Renal cortex interstitium (tissue), 11 donors: Measurements from ENCODE around the gene TSPAN11. TPM values are rescaled to one million over a fixed set of nuclear protein-coding genes. Genes with fewer than 3 reads are reported as not detected.
"Not testable (repeated sequence)": the region's sequence is repeated elsewhere in the genome, so short reads cannot be mapped to it uniquely, and the experiment has no call there.

ENCODE experiments used
- DNase-seq, 11 donors: peaks; one replicate each; pipeline ENCODE4 v3.0.0-alpha.2; 2013; ENCODE audit warnings: low read depth in 9 of 11, low spot score in 4 of 11; ENCODE audit errors: extremely low read depth in 1 of 11
- polyA plus RNA-seq, 3 donors: library from polyadenylated mRNA; unstranded; fragments of 120-200 nt; gene quantifications; one replicate each; pipeline ENCODE4 v1.2.1, GENCODE V29; 2013; ENCODE audit not compliant: insufficient read length in 3 of 3

TSPAN11 gene
- polyA plus RNA-seq, 3 donors = 5.0 to 5.7 (median 5.5) TPM

GRCh38 chr12:31007636-31008175 lies 81.2 kb downstream of the TSPAN11 start:
- DNase-seq = no peak

DNA sequence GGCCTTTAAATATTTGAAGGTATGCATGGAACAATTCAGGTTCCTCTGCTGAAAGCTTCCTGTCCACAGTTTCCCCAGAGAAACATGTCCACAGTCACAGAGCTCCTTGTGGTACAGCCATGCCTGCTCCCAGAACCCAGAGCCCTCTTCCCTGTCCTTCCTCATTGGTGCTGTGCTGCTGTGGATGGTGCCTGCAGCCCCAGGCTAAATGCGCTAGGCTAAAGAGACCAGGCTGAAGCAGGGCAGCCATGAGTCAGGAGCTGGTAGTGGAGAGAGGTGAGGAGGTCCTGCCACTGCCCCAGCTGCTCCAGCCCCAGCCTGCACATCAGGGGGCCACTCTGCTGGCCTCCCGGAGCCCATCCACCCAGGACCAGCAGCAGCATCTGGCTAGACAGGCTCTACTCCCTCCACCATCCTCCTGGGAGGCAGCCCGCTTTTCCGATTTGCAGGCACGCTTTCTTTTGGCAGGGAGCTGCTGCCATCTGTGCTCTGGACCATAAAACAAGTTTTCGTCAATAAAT lies 81.8 kb downstream of the TSPAN11 start:
- DNase-seq = no peak

DNA sequence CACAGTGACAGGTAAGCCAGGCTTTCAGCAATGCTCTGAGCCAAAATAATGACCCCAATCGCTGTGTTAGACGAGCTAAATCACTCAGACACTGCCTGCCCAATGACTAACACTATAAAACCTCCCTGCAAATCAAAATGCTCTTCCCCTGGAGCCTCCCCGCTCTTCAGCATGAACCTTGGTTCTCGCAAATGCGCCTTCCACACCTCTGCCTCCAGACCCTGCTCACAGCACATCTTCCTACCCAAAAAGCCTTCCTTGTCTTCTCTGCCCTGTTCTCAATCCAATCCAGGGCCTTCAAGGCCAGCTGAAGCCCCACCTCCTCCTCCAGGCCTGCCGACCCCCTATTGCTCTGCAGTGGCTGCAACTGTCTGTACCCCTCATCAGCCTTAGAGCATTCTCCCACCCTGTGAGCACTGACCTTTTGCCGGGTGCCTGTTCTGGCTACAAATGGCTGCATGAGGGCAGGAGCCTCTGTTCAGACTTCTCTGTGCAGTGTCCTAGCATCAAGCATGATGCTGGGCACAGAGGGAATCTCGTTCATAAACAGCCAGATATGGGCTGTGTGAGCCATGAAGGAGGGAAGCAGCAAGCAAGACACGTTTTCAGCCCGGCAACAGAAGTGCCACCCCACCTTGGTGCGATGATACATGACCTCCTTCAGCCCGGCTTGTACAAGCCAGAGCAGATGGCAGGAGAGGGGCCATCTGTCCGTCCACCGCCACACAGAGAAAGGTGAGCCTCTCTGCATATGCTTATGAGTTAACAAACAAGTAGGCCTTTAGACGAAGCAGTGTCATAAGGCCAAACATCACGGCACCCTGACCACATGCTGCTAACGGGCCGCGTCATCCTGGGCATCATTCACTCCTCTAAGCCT lies 82.7 kb downstream of the TSPAN11 start:
- no peak for DNase-seq

DNA sequence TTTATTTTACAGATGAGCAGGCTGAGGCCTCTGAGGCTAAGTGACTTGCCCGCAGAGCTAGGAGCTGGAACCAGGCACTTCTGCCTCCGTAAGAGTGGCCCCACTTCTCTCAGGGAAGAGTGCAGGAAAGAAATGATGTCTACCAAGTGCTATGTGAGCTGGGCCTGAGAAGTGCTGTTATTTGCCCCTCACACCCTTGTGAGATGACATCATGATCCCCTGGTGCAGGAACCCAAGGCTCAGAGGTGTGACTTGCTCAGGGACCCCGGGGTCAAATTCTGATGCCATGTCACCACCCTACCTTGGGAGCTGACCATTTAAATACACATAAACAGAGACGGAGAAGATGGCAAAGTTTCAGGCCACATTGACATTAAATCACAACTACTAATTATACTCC lies 83.4 kb downstream of the TSPAN11 start:
- no peak for DNase-seq

GRCh38 chr12:31011336-31011735 lies 84.8 kb downstream of the TSPAN11 start:
- DNase-seq = no peak

DNA sequence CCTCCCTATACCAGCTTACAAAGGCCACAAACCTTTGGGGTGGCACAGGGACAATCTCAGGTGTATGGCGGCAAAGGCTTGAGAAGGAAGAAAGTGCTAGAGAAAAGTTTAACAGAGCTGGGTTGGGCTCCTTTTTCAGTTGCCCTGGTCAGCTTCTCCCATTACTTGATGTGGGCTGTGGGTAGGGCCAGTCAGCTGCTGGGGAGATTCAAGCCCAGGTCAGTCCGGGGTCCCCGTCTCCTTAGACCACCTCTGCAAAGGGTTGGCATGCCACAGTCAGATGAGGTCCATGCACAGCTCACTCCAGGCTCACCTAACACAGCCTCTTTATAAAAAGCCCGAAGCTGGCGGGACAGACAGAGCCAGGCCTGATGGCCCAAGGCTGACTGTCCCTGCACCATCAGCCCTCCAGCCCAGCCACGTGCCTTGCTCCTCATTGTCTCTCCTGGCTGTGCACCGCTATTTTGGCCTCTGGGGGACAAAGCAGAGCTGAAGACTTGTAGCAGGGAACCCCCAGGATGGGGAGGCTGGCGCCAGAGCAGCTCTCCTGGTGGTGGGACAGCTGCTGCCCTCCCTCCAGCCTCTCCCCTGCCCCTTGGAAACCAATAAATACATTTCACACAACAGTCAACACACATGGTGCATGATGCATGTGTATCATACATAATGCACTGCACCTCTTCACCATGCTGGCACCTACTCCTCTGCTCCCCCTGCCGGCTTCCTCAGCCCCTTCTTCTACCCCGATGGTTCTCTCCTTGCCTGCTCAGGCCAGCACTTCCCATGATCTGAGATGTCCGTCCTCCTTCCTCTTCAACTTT lies 85.4 kb downstream of the TSPAN11 start:
- DNase-seq = no peak

GRCh38 chr12:31012567-31012891 lies 86.0 kb downstream of the TSPAN11 start:
- not testable (repeated sequence) for DNase-seq

- no peak for DNase-seq
Measured at GRCh38 chr12:31015215-31015614, 88.7 kb downstream of the TSPAN11 start.

DNA sequence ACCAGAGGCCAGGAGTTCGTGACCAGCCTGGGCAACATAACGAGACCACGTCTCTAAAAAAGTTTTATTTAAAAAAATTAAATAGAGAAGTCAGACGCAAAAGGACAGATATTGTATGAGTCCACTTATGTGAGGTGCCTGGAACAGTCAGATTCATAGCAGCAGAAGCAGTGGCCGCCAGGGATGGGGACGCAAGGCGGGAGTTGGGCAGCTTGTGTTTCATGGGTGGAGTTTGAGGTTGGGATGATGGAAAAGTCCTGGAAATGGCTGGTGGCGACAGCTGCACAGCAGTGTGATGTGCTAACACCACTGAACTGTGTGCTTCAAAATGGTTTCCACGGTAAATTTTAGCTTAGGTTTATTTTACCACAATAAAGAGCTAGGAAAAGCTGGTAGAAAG lies 89.5 kb downstream of the TSPAN11 start:
- DNase-seq = no peak

GRCh38 chr12:31017535-31017934 lies 91.0 kb downstream of the TSPAN11 start:
- DNase-seq = no peak

- no peak for DNase-seq
Measured at GRCh38 chr12:31018106-31018789, 91.7 kb downstream of the TSPAN11 start.

GRCh38 chr12:31018790-31019505 lies 92.4 kb downstream of the TSPAN11 start:
- DNase-seq = no peak

DNA sequence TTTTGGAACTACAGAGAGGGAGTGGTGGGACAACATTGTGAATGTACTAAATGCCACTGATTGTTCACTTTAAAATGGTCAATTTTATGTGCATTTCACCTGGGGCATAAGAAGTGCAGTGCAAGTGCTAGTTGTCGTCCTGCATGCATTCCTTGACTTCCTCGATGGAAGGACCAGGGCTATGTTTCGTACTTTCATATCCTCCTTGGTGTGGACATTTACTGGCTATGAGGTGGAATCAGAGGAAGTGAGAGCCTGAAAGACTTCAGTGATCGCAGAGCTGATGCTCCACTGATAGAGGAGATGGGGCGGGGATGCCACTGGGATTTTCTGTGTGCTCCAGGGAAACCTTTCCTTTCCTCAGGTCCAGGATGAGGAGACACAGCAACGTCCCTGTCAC lies 93.0 kb downstream of the TSPAN11 start:
- DNase-seq = no peak

- DNase-seq = no peak
Measured at GRCh38 chr12:31019976-31020375, 93.4 kb downstream of the TSPAN11 start.

DNA sequence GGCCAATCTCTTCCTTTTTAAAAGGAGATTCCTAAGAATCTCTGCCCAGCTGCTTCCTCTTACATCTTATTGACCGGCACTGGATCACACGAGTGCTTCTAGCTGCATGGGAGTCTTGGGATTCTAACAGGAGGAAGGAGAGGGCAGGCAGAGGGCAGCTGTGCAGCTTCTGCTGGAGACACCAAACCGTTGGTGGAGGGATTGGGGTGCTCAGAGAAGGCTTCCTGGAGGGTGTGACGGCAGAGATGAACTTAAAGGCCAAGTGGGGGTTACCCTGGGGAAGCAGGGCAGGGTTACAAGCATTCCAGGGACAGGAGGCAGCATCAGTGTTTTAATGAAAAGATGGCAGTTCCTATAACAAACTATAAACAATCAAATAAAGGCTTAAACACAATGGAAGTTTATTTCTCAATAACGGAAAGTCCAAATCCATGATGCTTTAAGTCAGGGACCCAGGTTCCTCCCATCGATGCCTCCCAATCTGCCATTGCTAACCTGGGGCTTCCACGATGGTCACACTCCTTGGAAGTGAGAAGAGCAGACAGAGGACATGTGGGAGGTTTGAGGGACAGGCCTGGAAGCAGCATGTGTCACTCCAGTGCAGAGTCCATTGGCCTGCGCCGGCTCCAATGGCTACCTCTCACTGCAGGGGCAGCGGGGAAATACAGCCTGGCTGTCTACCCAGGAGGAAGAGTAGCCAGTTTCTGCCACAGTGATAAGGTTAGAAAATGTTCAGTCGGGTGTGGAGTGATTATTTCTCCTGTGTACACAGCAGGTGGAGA lies 94.0 kb downstream of the TSPAN11 start:
- no peak for DNase-seq

DNA sequence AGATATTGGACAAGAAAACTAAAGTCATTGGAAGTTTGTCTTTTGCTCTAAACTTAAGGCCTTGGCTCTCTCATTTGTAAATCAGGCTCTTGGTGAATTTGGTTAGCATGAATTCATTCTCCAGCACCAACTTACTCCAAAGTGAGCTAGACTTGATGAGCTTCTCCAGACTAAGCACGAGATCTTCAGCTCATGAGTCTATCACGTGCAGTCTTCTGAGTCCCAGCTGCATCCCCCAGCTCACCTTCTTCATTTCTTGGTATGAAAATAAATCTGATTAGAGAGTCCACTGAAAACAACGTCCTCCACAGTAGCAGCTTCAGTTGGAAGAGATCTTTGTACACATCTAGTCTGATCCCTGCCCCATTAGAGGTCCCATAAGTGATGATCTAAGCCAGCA lies 94.6 kb downstream of the TSPAN11 start:
- no peak for DNase-seq

- DNase-seq = no peak
Measured at GRCh38 chr12:31021809-31022494, 95.4 kb downstream of the TSPAN11 start.
